Heart left ventricle (tissue), 16 donors: ENCODE data around the gene NSUN2. TPM values are rescaled to one million over a fixed set of nuclear protein-coding genes. Genes with fewer than 3 reads are reported as not detected.
"Not testable (repeated sequence)": the region's sequence is repeated elsewhere in the genome, so short reads cannot be mapped to it uniquely, and the experiment has no call there.

Experiments used
- ATAC-seq, 4 donors: fragments of 200-7000 bp; cut with Tn5 transposase; one replicate each; pipeline ENCODE4 v1.9.1; 2020 to 2022; ENCODE audit warnings: moderate library complexity in 4 of 4, mild to moderate bottlenecking in 3 of 4, moderate number of reproducible peaks in 1 of 4
- DNase-seq, 5 donors: peaks; one replicate each; pipeline ENCODE4 v3.0.0-alpha.2; 2020
- H3K27ac ChIP-seq, 12 donors: fragments of 200-600 bp; sonication (generic) in 4 of 12; one replicate each; pipeline versions ENCODE4 v1.5.0 to v1.8.0; 2016 to 2022; ENCODE audit warnings: mild to moderate bottlenecking in 2 of 12
- H3K27me3 ChIP-seq, 9 donors: fragments of 200-600 bp; sonication (generic) in 2 of 9; one replicate each; pipeline versions ENCODE4 v1.5.1 to v1.8.0; 2016 to 2022; ENCODE audit warnings: mild to moderate bottlenecking in 3 of 9
- H3K36me3 ChIP-seq, 9 donors: fragments of 200-600 bp; sonication (generic) in 2 of 9; one replicate each; pipeline versions ENCODE4 v1.5.0 to v1.8.0; 2018 to 2022; ENCODE audit warnings: mild to moderate bottlenecking in 2 of 9
- H3K4me1 ChIP-seq, 12 donors: fragments of 200-600 bp; sonication (generic) in 4 of 12; one replicate each; pipeline versions ENCODE4 v1.5.0 to v1.8.0; 2016 to 2022; ENCODE audit warnings: mild to moderate bottlenecking in 3 of 12
- H3K4me3 ChIP-seq, 12 donors: fragments of 200-600 bp; sonication (generic) in 4 of 12; one replicate each; pipeline versions ENCODE4 v1.5.0 to v1.8.0; 2017 to 2022; ENCODE audit warnings: mild to moderate bottlenecking in 9 of 12, moderate library complexity in 4 of 12
- H3K9me3 ChIP-seq, 12 donors: fragments of 200-600 bp; sonication (generic) in 4 of 12; one replicate each; pipeline versions ENCODE4 v1.5.0 to v1.8.0; 2016 to 2022; ENCODE audit warnings: mild to moderate bottlenecking in 1 of 12
- POLR2A ChIP-seq, 2 donors: fragments of 450-650 bp; IDR thresholded peaks; one replicate each; pipeline ENCODE4 v1.6.1; 2017; ENCODE audit warnings: antibody characterized with exemption in 2 of 2, mild to moderate bottlenecking in 2 of 2, moderate library complexity in 2 of 2
- WGBS, 4 donors: extraction: QIAGEN DNeasy Blood & Tissue Kit in 2 of 4; methylation state at CpG; one replicate each; pipeline versions ENCODE4 v1.1.5 to v1.1.7; 2013 to 2018; 5-methylcytosine and 5-hydroxymethylcytosine counted together
- intact Hi-C, 10 donors: fragments of 100-400 bp; cut with DNase I; formaldehyde crosslinking; loops; one replicate each; pipeline versions ENCODE4 v1.11.1 to v1.14.2; 2022
- polyA plus RNA-seq, 2 donors: library from polyadenylated mRNA; stranded (reverse); fragments of 200-250 nt; gene quantifications; one replicate each; pipeline ENCODE4 v1.2.3, GENCODE V29; 2013
- total RNA-seq, 9 donors: library from RNA; depleted of rRNA in 2 of 9; stranded (reverse); fragments of >200 nt in 2 of 9; fragmentation: NEBNext Ultra II Directional in 3 of 9; extraction: Animal tissue kit (Norgen Biotek cat#: 25700) in 3 of 9; gene quantifications; one replicate each; pipeline versions ENCODE4 v1.1.0 to v1.2.4, GENCODE V29; 2016 to 2023
- TF ChIP-seq, protein P1 (sequence below), 12 donors: fragments of 200-600 bp; sonication (generic) in 4 of 12; IDR thresholded peaks; one replicate each; pipeline versions ENCODE4 v1.5.0 to v1.8.0; 2018 to 2022; ENCODE audit warnings: antibody characterized with exemption in 12 of 12, mild to moderate bottlenecking in 5 of 12
- donor health status: ischemic (EF 13 %, LVEDD 7.1; RV severe dilation, severe dysfunction).
- donor health status: healthy with polysubstance abuse.
- donor health status: DM: no; HTN: yes; CAD: no.
- donor health status: DM: no; HTN: no; CAD: no.
- donor health status: ischemic (EF 25% LVEDD 6.9; RV normal size, moderate dysfunction).
- donor health status: ischemic (EF 25% LVEDD 5.7; RV mildly dilated, moderate dysfunction).
- donor health status: healthy.
- donor health status: DM: yes; HTN: yes; CAD: no.
- donor health status: ischemic (EF 35%, LVEDD 5.7; RV mildly dilated, moderate dysfunction).
- donor health status: nonischemic (EF 11% LVEDD 7.7; RV severe dilation, severe dysfunction).
- donor health status: DM: yes; HTN: yes; CAD: no.
- donor health status: PGD.
- donor health status: ischemic (EF 29% LVEDD 5.4; RV normal size, mild dysfunction).
- donor health status: nonischemic (EF 23%, LVEDD 6.1; RV moderate dilation, normal function).

Gene NSUN2
- total and polyA plus RNA-seq, 11 donors, result 21.9 to 42.7 (median 34.0) TPM

DNA sequence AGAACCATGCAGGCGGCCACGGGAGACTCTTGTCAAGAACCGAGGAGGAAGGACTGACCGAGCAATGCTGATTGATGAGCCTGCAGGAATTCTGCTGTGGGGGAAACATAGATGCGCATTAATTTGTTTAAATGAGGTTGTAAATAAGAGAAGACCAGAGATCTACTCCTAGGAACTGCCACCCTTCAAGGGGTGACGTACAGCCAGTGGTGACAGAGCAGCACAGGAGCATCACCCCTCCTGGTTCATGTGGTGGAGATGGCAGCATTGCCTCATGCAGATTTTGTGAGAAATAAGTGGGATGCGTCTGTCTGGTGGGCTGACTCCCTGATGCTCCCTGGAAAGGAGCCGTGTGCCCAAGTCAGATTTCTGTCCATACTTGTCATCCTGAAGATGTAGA, 22.6 kb upstream of the NSUN2 start:
- Histone ChIP-seq H3K27ac (no peak overlapping the region), H3K36me3 (peaks cover 0 to 55% (median 34%) of the 10 kb centered on the region in 9 donors), H3K4me3 (no peak overlapping the region), H3K4me1 (no peaks in the 10 kb centered on the region), H3K27me3 (no peaks in the 10 kb centered on the region), H3K9me3 (peaks cover 0 to 21% (median 12%) of the 10 kb centered on the region in 12 donors)
- TF ChIP-seq, protein P1, sequence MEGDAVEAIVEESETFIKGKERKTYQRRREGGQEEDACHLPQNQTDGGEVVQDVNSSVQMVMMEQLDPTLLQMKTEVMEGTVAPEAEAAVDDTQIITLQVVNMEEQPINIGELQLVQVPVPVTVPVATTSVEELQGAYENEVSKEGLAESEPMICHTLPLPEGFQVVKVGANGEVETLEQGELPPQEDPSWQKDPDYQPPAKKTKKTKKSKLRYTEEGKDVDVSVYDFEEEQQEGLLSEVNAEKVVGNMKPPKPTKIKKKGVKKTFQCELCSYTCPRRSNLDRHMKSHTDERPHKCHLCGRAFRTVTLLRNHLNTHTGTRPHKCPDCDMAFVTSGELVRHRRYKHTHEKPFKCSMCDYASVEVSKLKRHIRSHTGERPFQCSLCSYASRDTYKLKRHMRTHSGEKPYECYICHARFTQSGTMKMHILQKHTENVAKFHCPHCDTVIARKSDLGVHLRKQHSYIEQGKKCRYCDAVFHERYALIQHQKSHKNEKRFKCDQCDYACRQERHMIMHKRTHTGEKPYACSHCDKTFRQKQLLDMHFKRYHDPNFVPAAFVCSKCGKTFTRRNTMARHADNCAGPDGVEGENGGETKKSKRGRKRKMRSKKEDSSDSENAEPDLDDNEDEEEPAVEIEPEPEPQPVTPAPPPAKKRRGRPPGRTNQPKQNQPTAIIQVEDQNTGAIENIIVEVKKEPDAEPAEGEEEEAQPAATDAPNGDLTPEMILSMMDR (IDR thresholded peaks at IDR 0.05), result no peak
- TF ChIP-seq POLR2A (IDR thresholded peaks at IDR 0.05), result no peak
- WGBS, 4 donors, result 93 to 97% (median 97%) methylated on average over 8 of the region's 8 CpGs
- DNase-seq, result no peak
- ATAC-seq, result no peak
- intact Hi-C loops, result no loop called here

DNA sequence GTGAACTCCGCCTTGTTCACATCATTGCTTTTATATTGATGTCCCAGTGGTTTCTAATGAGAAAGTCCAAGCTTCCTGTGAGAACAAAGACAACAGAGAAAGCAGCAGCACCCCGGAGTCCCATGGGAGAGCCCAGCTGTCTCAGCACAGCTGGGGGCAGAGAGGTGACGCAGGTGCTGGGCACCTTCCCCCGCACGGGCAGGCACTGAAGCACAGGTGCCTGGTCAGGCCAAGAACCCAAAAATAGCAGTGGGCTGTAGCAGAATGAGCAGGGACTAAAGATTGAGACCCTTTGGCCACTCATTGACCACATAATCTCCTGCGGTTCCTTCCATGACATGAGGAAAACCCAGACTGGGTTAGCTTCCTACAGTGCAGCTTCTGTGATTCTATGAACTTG, 19.2 kb upstream of the NSUN2 start:
- DNase-seq (no peak), ATAC-seq (no peak)
- Histone ChIP-seq H3K27me3 (no peaks in the 10 kb centered on the region), H3K36me3 (peaks cover 0 to 34% (median 20%) of the 10 kb centered on the region in 9 donors), H3K4me1 (no peaks in the 10 kb centered on the region), H3K27ac (no peak overlapping the region), H3K4me3 (no peak overlapping the region), H3K9me3 (peaks cover 0 to 22% (median 11%) of the 10 kb centered on the region in 12 donors)
- WGBS, 4 donors, result 75 to 91% (median 88%) methylated on average over 6 of the region's 6 CpGs
- TF ChIP-seq, protein P1 (IDR thresholded peaks at IDR 0.05), result no peak
- no peak for TF ChIP-seq POLR2A (IDR thresholded peaks at IDR 0.05)
- intact Hi-C loops, result no loop called here

DNA sequence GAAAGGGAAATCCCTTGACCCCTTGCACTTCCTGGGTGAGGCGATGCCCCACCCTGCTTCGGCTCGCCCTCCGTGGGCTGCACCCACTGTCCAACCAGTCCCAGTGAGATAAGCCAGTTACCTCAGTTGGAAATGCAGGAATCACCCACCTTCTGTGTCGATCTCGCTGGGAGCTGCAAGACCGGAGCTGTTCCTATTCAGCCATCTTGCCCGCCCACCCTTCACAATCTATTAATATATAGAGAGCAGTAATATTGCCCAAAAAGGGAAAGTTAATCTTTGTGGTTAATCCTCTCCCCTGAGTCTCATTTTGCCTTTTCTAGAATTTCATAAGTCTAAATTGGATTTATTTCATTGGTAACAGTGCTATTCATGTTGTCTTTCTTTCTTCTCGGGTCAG, 16.8 kb upstream of the NSUN2 start:
- 91 to 97% (median 96%) methylated on average over 9 of the region's 9 CpGs for WGBS, 4 donors
- ATAC-seq, result no peak

DNA sequence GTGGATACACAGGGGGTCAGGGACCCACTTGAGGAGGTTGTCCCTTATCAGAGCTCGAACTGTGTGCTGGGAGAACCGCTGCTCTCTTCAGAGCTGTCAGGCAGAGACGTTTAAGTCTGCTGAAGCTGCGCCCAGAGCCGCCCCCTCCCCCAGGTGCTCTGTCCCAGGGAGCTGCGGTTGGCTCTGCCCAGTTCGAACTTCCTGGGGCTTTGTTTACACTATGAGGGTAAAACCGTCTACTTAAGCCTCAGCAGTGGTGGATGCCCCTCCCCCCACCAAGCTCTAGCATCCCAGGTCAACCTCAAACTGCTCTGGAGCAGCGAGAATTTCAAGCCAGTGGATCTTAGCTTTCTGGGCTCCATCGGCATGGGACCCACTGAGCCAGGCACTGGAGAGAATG, 16.3 kb upstream of the NSUN2 start:
- H3K27ac ChIP-seq, result no peak overlapping the region
- H3K9me3 ChIP-seq, result peaks cover 0 to 8% (median 0%) of the 10 kb centered on the region in 12 donors
- H3K27me3 ChIP-seq, result no peaks in the 10 kb centered on the region
- no peaks in the 10 kb centered on the region for H3K4me1 ChIP-seq
- intact Hi-C loops, result no loop called here
- DNase-seq, result no peak
- no peak overlapping the region for H3K4me3 ChIP-seq
- WGBS, 4 donors, result 60 to 86% (median 77%) methylated on average over 9 to 10 of the region's 10 CpGs
- H3K36me3 ChIP-seq, result peaks cover 0 to 17% (median 5%) of the 10 kb centered on the region in 9 donors
- ATAC-seq, result no peak
- no peak for TF ChIP-seq POLR2A (IDR thresholded peaks at IDR 0.05)
- TF ChIP-seq, protein P1 (IDR thresholded peaks at IDR 0.05), result no peak

More for the DNA sequence above, 16.8 kb upstream of the NSUN2 start:
- H3K36me3 ChIP-seq, result peaks cover 0 to 19% (median 5%) of the 10 kb centered on the region in 9 donors
- H3K9me3 ChIP-seq, result peaks cover 0 to 8% (median 0%) of the 10 kb centered on the region in 12 donors
- H3K27me3 ChIP-seq, result no peaks in the 10 kb centered on the region
- no peaks in the 10 kb centered on the region for H3K4me1 ChIP-seq
- TF ChIP-seq, protein P1 (IDR thresholded peaks at IDR 0.05), result no peak
- TF ChIP-seq POLR2A (IDR thresholded peaks at IDR 0.05), result no peak
- H3K27ac ChIP-seq, result no peak overlapping the region
- H3K4me3 ChIP-seq, result no peak overlapping the region
- intact Hi-C loops, result no loop called here
- no peak for DNase-seq

DNA sequence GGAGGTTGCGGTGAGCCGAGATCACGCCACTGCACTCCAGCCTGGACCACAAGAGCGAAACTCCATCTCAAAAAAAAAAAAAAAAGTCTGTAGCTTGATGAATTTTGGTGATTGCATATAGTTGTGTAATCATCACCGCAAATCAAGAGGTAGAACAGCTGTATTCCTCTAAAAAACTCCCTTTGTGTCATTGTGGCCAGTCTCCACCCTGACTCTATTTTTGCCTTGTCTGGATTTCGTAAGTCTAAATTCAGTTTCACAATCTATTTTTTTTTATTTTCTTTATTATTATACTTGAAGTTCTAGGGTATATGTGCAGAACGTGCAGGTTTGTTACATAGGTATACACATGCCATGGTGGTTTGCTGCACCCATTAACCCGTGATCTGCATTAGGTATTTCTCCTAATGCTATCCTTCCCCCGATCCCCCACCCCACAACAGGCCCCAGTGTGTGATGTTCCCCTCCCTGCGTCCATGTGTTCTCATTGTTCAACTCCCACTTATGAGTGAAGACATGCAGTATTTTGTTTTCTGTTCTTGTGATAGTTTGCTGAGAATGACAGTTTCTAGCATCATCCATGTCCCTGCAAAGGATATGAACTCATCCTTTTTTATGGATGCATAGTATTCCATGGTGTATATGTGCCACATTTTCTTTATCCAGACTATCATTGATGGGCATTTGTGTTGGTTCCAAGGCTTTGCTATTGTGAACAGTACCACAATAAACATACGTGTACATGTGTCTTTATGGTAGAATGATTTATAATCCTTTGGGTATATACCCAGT, 12.9 kb upstream of the NSUN2 start:
- H3K27me3 ChIP-seq, H3K27ac ChIP-seq, intact Hi-C loops, H3K4me1 ChIP-seq, H3K36me3 ChIP-seq, H3K9me3 ChIP-seq, H3K4me3 ChIP-seq, DNase-seq, ATAC-seq: not testable (repeated sequence)
- WGBS, 4 donors, result 93 to 97% (median 96%) methylated on average over 11 of the region's 11 CpGs
